ENCODE data around the gene POLR1C.

Gene POLR1C

GRCh38 chr6:43517505-43518357, 842 bp downstream of the POLR1C start:
- DNase-seq, result no peak
- Histone ChIP-seq H3K27ac (peak overlapping the region; percentile 58), H3K36me3 (replicated peaks) (peaks cover 60% of the 10 kb centered on the region), H3K27me3 (replicated peaks) (no peaks in the 10 kb centered on the region), H3K4me3 (ENCODE audit: low read depth, low read length) (peak overlapping the region; percentile 91)
- in situ Hi-C loops (cut with HindIII; ENCODE audit: low pct_ligation_motif_present, low sequenced_read_pairs), result no loop called here
- no peak for TF ChIP-seq CTCF (IDR thresholded peaks at IDR 0.05; ENCODE audit: low read depth, low read length, missing control alignments)

DNA sequence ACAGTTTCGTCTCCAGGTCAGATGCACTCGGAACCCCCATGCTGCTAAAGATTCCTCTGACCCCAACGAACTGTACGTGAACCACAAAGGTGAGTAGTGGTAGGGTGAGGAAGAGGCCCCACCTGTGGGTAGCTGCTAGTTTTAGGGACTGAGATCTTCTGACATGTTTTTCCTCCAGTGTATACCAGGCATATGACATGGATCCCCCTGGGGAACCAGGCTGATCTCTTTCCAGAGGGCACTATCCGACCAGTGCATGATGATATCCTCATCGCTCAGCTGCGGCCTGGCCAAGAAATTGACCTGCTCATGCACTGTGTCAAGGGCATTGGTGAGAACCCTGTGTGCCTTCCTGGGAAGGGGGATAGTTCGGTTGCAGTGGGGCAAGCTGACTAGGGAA, 3.2 kb downstream of the POLR1C start:
- DNase-seq, result no peak
- no peak for TF ChIP-seq CTCF (IDR thresholded peaks at IDR 0.05; ENCODE audit: low read depth, low read length, missing control alignments)
- Histone ChIP-seq H3K27me3 (replicated peaks) (no peaks in the 10 kb centered on the region), H3K4me3 (ENCODE audit: low read depth, low read length) (no peak overlapping the region), H3K27ac (no peak overlapping the region), H3K36me3 (replicated peaks) (peaks cover 62% of the 10 kb centered on the region)
- in situ Hi-C loops (cut with HindIII; ENCODE audit: low pct_ligation_motif_present, low sequenced_read_pairs), result no loop called here

- Histone ChIP-seq H3K36me3 (replicated peaks) (peaks cover 74% of the 10 kb centered on the region), H3K4me3 (ENCODE audit: low read depth, low read length) (no peak overlapping the region), H3K27me3 (replicated peaks) (no peaks in the 10 kb centered on the region), H3K27ac (no peak overlapping the region)
- in situ Hi-C loops (cut with HindIII; ENCODE audit: low pct_ligation_motif_present, low sequenced_read_pairs), result no loop called here
- TF ChIP-seq CTCF (IDR thresholded peaks at IDR 0.05; ENCODE audit: low read depth, low read length, missing control alignments), result no peak
- no peak for DNase-seq
Observed at GRCh38 chr6:43521836-43522235, 4.9 kb downstream of the POLR1C start.

DNA sequence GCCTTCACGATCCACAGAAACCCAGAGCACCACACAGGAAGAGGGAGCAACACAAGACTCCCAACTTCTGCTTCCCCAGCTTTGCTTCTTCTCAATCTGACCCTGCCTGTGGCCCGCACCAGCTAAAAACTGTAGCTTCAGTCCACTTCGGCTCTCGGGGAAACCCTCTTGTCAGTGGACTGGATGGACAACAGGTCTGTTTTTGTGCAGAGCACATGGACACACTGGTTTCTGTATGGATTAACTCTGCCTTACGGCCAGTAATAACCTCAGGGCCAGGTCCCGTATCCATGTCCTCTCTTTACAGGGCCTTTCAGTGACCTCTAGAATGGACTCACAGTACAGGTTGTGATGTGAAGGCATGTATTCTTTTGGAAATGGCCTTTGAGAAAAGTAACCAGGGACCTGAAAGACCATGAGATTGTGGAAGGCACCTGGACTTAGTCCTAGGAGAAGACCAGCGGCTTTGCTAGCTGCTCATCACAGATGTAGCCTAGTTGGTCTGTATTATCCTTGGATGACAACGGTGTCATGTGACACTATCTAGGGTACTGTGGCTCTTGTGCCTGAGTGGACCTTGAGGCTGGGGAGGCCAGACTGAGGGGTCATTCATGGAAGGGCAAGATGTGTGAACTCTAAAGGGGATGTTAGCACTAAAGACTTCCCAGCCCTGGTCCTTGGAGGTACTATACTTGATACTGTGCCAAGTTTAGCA, 5.8 kb downstream of the POLR1C start:
- DNase-seq, result no peak
- Histone ChIP-seq H3K27me3 (replicated peaks) (no peaks in the 10 kb centered on the region), H3K27ac (no peak overlapping the region), H3K36me3 (replicated peaks) (peaks cover 80% of the 10 kb centered on the region), H3K4me3 (ENCODE audit: low read depth, low read length) (no peak overlapping the region)
- in situ Hi-C loops (cut with HindIII; ENCODE audit: low pct_ligation_motif_present, low sequenced_read_pairs), result no loop called here
- TF ChIP-seq CTCF (IDR thresholded peaks at IDR 0.05; ENCODE audit: low read depth, low read length, missing control alignments), result no peak

DNA sequence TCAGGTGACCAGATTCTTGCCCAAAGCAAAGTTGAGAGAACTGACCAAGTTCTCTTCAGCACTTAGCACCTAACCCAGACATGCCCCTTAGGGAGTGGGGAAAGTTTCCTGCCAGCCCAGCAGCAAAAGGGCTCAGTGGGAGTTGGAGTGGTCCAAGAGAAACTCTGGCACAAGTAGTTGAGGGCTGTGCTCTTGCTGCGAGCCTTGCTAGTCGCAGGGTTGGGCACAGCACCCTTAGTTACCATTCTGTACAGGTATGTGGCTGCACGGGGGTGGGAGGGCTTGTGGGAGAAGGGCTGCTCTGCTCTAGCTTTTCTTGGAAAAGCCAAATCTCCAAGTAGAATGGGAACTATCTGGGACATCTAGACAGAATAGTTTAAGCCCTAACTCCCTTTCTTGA, 6.4 kb downstream of the POLR1C start:
- in situ Hi-C loops (cut with HindIII; ENCODE audit: low pct_ligation_motif_present, low sequenced_read_pairs), result no loop called here
- Histone ChIP-seq H3K36me3 (replicated peaks) (peaks cover 86% of the 10 kb centered on the region), H3K27me3 (replicated peaks) (no peaks in the 10 kb centered on the region), H3K4me3 (ENCODE audit: low read depth, low read length) (no peak overlapping the region), H3K27ac (no peak overlapping the region)
- no peak for DNase-seq
- no peak for TF ChIP-seq CTCF (IDR thresholded peaks at IDR 0.05; ENCODE audit: low read depth, low read length, missing control alignments)

Measured in brain microvascular endothelial cell (primary cell).